HepG2 (cell line): ENCODE measurements around the gene SEC14L1. TPM values are rescaled to one million over a fixed set of nuclear protein-coding genes. Genes with fewer than 3 reads are reported as not detected.

Experiments
- ATAC-seq: fragments of 200-7000 bp; cut with Tn5 transposase; 3 replicates; pipeline ENCODE4 v1.9.1; 2020; ENCODE audit warnings: mild to moderate bottlenecking, moderate library complexity
- BruUV-seq: library from RNA; stranded (reverse); fragments of 400-500 nt; replicated peaks from 2 replicates; lab custom pipeline; 2021; lab: Mats Ljungman, UMichigan
- CTCF ChIA-PET: fragments of 300-600 bp; formaldehyde crosslinking; extraction: SDS; loops from one replicate; lab custom pipeline; 2021; ENCODE audit warnings: low total read pairs, inconsistent platforms, low intra/inter-chr PET ratio; lab: Yijun Ruan, JAX
- POLR2A ChIA-PET: fragments of 350-600 bp; sonication (Branson Sonifier 250); formaldehyde crosslinking; loops from one replicate; lab custom pipeline; 2020; ENCODE audit warnings: antibody characterized with exemption, inconsistent platforms; lab: Yijun Ruan, JAX
- DNase-seq: peaks from one replicate; pipeline ENCODE4 v3.0.0-alpha.2; 2015; ENCODE audit warnings: low spot score
- FAIRE-seq: peaks from 3 replicates; lab custom pipeline; 2011; peaks lifted over from hg19 to GRCh38; lab: Jason Lieb, UNC
- H2AFZ ChIP-seq: one replicate; pipeline ENCODE4 v1.6.1; 2011; ENCODE audit warnings: low read length, inconsistent platforms
- H3K27ac ChIP-seq: fragments of 300-600 bp; 3 replicates; pipeline ENCODE4 v1.8.0; 2011; ENCODE audit warnings: mixed run types, mild to moderate bottlenecking, mixed read lengths, low read length, inconsistent platforms; ENCODE audit not compliant: insufficient read depth; ENCODE audit errors: extremely low read length
- H3K27me3 ChIP-seq, 2 experiments: fragments of 200-600 bp in 1 of 2; 2 replicates in 1 of 2; 3 replicates in 1 of 2; pipeline versions ENCODE4 v1.6.0 to v1.8.0; 2011; ENCODE audit warnings: low read length in 2 of 2, mild to moderate bottlenecking in 2 of 2, moderate library complexity in 2 of 2, inconsistent platforms in 1 of 2; ENCODE audit not compliant: insufficient read depth in 2 of 2, control insufficient read depth in 1 of 2
- H3K36me3 ChIP-seq, 2 experiments: fragments of 200-600 bp in 1 of 2; replicated peaks in 1 of 2; 2 replicates in 1 of 2; 3 replicates in 1 of 2; pipeline versions ENCODE4 v1.5.1 to v1.8.0; 2011; ENCODE audit warnings: low read length in 2 of 2, inconsistent platforms in 1 of 2; ENCODE audit not compliant: insufficient read depth in 2 of 2, control insufficient read depth in 1 of 2
- H3K4me1 ChIP-seq: 2 replicates; pipeline ENCODE4 v1.5.1; 2012; ENCODE audit warnings: low read length, inconsistent platforms; ENCODE audit not compliant: insufficient read depth
- H3K4me2 ChIP-seq: 2 replicates; pipeline ENCODE4 v1.6.0; 2011; ENCODE audit warnings: low read depth, low read length, inconsistent platforms
- H3K4me3 ChIP-seq, 3 experiments: fragments of 200-600 bp in 1 of 3; sonication (generic), shearing (Covaris generic) in 1 of 3; replicated peaks in 1 of 3; 2 replicates each; pipeline ENCODE4 v1.5.1; 2011 to 2016; ENCODE audit warnings: low read length in 3 of 3, inconsistent platforms in 2 of 3, low read depth in 2 of 3, mild to moderate bottlenecking in 2 of 3, control low read depth in 1 of 3, mixed read lengths in 1 of 3; ENCODE audit not compliant: insufficient read depth in 1 of 3
- H3K79me2 ChIP-seq: one replicate; pipeline ENCODE4 v1.6.1; 2011; ENCODE audit warnings: low read length, inconsistent platforms; ENCODE audit not compliant: insufficient read depth
- H3K9ac ChIP-seq: 2 replicates; pipeline ENCODE4 v1.6.0; 2011; ENCODE audit warnings: mild to moderate bottlenecking, low read depth, low read length, inconsistent platforms; ENCODE audit not compliant: insufficient read depth
- H3K9me3 ChIP-seq: 2 replicates; pipeline ENCODE4 v1.5.1; 2012; ENCODE audit warnings: mild to moderate bottlenecking, low read length
- H4K20me1 ChIP-seq: 2 replicates; pipeline ENCODE4 v1.6.0; 2011; ENCODE audit warnings: inconsistent platforms, mild to moderate bottlenecking, low read length, moderate library complexity; ENCODE audit not compliant: insufficient read depth
- EEA1 ChIP-seq: sonication (generic); formaldehyde crosslinking; IDR thresholded peaks from 2 replicates; pipeline ENCODE4 v1.5.1; 2020; ENCODE audit warnings: mild to moderate bottlenecking, missing genetic modification reagents, borderline replicate concordance
- FOXC1 ChIP-seq: sonication (generic); formaldehyde crosslinking; IDR thresholded peaks from 2 replicates; pipeline ENCODE4 v1.8.0; 2022; ENCODE audit warnings: mild to moderate bottlenecking, missing genetic modification reagents, borderline replicate concordance
- IRF1 ChIP-seq: sonication (generic); formaldehyde crosslinking; IDR thresholded peaks from 2 replicates; pipeline ENCODE4 v1.4.0; 2020; ENCODE audit warnings: low read depth, mild to moderate bottlenecking, missing genetic modification reagents
- MIER2 ChIP-seq: IDR thresholded peaks from 2 replicates; pipeline ENCODE4 v1.6.1; 2016; ENCODE audit warnings: missing biosample characterization, missing genetic modification reagents
- PAXIP1 ChIP-seq: sonication (generic); formaldehyde crosslinking; conservative IDR thresholded peaks from 2 replicates; pipeline ENCODE4 v1.4.0; 2020; ENCODE audit warnings: mild to moderate bottlenecking, missing genetic modification reagents, moderate library complexity
- PHF21A ChIP-seq: sonication (generic); formaldehyde crosslinking; IDR thresholded peaks from 2 replicates; pipeline ENCODE4 v1.5.0; 2020; ENCODE audit warnings: mild to moderate bottlenecking, missing genetic modification reagents
- TEAD3 ChIP-seq: optimal IDR thresholded peaks from 2 replicates; pipeline ENCODE3; 2016; ENCODE audit warnings: borderline replicate concordance
- TRIM24 ChIP-seq: sonication (generic); formaldehyde crosslinking; IDR thresholded peaks from 2 replicates; pipeline ENCODE4 v1.8.0; 2022; ENCODE audit warnings: mild to moderate bottlenecking, missing genetic modification reagents
- YY1 ChIP-seq: IDR thresholded peaks from 2 replicates; pipeline ENCODE4 v1.6.1; 2011; ENCODE audit warnings: low read length, low read depth, moderate library complexity, mild to moderate bottlenecking; ENCODE audit not compliant: insufficient read depth, insufficient replicate concordance
- ZC3H4 ChIP-seq: sonication (generic); formaldehyde crosslinking; IDR thresholded peaks from 2 replicates; pipeline ENCODE4 v1.4.0; 2020; ENCODE audit warnings: missing genetic modification reagents, borderline replicate concordance
- ZNF142 ChIP-seq: sonication (generic); formaldehyde crosslinking; IDR thresholded peaks from 2 replicates; pipeline ENCODE4 v1.4.0; 2020; ENCODE audit warnings: missing genetic modification reagents
- ZNF205 ChIP-seq: IDR thresholded peaks from 2 replicates; pipeline ENCODE4 v1.6.1; 2018; ENCODE audit warnings: missing biosample characterization, missing genetic modification reagents
- ZNF3 ChIP-seq: IDR thresholded peaks from 2 replicates; pipeline ENCODE4 v1.7.0; 2017; ENCODE audit warnings: inconsistent platforms
- ZNF572 ChIP-seq: sonication (generic); formaldehyde crosslinking; IDR thresholded peaks from 2 replicates; pipeline ENCODE4 v1.5.1; 2020; ENCODE audit warnings: mild to moderate bottlenecking, missing genetic modification reagents
- ZNF644 ChIP-seq: IDR thresholded peaks from 2 replicates; pipeline ENCODE4 v1.6.1; 2016; ENCODE audit warnings: low read depth
- WGBS: methylation state at CpG from one replicate; pipeline ENCODE4 v1.1.6; 2017; ENCODE audit warnings: low lambda C conversion rate; 5-methylcytosine and 5-hydroxymethylcytosine counted together
- in situ Hi-C: cut with HindIII; loops from 2 replicates; pipeline ENCODE4 v1.10.0; 2017; ENCODE audit warnings: low pct_unique_long_range_greater_than_20kb; ENCODE audit not compliant: extremely low pct_ligation_motif_present
- intact Hi-C: fragments of 100-400 bp; cut with micrococcal nuclease; formaldehyde crosslinking; loops from one replicate; pipeline ENCODE4 v1.10.0; 2022; ENCODE audit not compliant: unreplicated experiment
- polyA plus RNA-seq, 8 experiments: library from polyadenylated mRNA; depleted of rRNA in 3 of 8; stranded (reverse) in 7 of 8; unstranded in 1 of 8; fragments of >200 nt; fragmentation: Illumina TruSeq in 4 of 8; extraction: Trizol in 4 of 8; gene quantifications; 2 replicates each; pipeline versions ENCODE4 v1.2.1 to v1.2.3, GENCODE V29; 2011 to 2016; ENCODE audit warnings: low read depth in 4 of 8, missing spikeins in 1 of 8, mixed read lengths in 1 of 8; ENCODE audit not compliant: insufficient read depth in 1 of 8
- total RNA-seq, 5 experiments: library from RNA; depleted of rRNA; stranded (reverse); fragments of >200 nt; fragmentation: Illumina TruSeq; extraction: Trizol; gene quantifications; 2 replicates each; pipeline ENCODE4 v1.2.3, GENCODE V29; 2016; ENCODE audit warnings: low read depth in 1 of 5

SEC14L1 gene
- total and polyA plus RNA-seq, 2 of the 13 experiments (the other 11 are each of a cell fraction or from before 2014, with no cell fraction given) = 26.3 to 43.9 TPM

GRCh38 chr17:77209330-77209748, 68.6 kb downstream of the SEC14L1 start:
- Histone ChIP-seq H3K4me2 (peak overlapping the region; percentile 54), H3K27me3 (no peaks in the 10 kb centered on the region), H3K4me3 (no peak overlapping the region), H3K4me1 (peaks cover 37% of the 10 kb centered on the region), H4K20me1 (no peaks in the 10 kb centered on the region), H3K9me3 (no peaks in the 10 kb centered on the region), H3K36me3 (peaks cover 54 to 81% of the 10 kb centered on the region in 2 experiments), H3K9ac (peak overlapping the region; percentile 2; the same call in 1 of the 2 replicates), H3K27ac (peak overlapping the region; percentile 73), H2AFZ (no peak overlapping the region), H3K79me2 (no peaks in the 10 kb centered on the region)
- ChIA-PET POLR2A (interaction anchor here (2.0 to 3.3 kb wide), 3 partner anchors 89 to 121 kb away, joined by 7 to 25 read pairs (median 12); no protein-coding TSS in a partner anchor), CTCF (interaction anchor here (1.7 to 1.9 kb wide), 2 partner anchors 113 to 123 kb away, joined by 8 to 18 read pairs; no protein-coding TSS in a partner anchor)
- DNase-seq (peak; percentile 69), FAIRE-seq (peak; percentile 39), ATAC-seq (peak; percentile 9; the same call in 2 of the 3 replicates)
- WGBS = 66% methylated on average over 13 of the region's 13 CpGs
- intact Hi-C loops (loop anchor here (2.0 to 5.0 kb wide), 3 partner anchors 38 to 69 kb away; partner anchors contain the start of gene SEC14L1), in situ Hi-C loops (no loop called here)
- no TSS peak for BruUV-seq
- no peak for TF ChIP-seq ZC3H4 (CRISPR knock-in tag)
- no peak for TF ChIP-seq TRIM24 (CRISPR knock-in tag)
- TF ChIP-seq IRF1 (CRISPR knock-in tag) = no peak
- peak; percentile 56 for TF ChIP-seq PHF21A (CRISPR knock-in tag)
- TF ChIP-seq YY1 = no peak
- no peak for TF ChIP-seq EEA1 (CRISPR knock-in tag)
- no peak for TF ChIP-seq ZNF3
- TF ChIP-seq MIER2 (CRISPR knock-in tag) = no peak
- TF ChIP-seq ZNF644 = 0 out of 2 replicates have a peak, but pooled peaks have one; percentile 16
- 0 out of 2 replicates have a peak, but pooled peaks have one; percentile 26 for TF ChIP-seq FOXC1 (CRISPR knock-in tag)
- peak; percentile 81 for TF ChIP-seq ZNF205 (CRISPR knock-in tag)
- no peak for TF ChIP-seq TEAD3 (CRISPR knock-in tag)
- TF ChIP-seq ZNF572 (CRISPR knock-in tag) = no peak
- no peak for TF ChIP-seq ZNF142 (CRISPR knock-in tag)
- TF ChIP-seq PAXIP1 (CRISPR knock-in tag) = peak; percentile 26; the same call in 1 of the 2 replicates
